GOT3 (cell line): ENCODE results near the gene FGGY.
"Not testable (repeated sequence)": the region's sequence is repeated elsewhere in the genome, so short reads cannot be mapped to it uniquely, and the experiment has no call there.

ENCODE experiments used
- DNase-seq: peaks from one replicate; lab custom pipeline; 2025; ENCODE audit warnings: mixed read lengths; lab: John Stamatoyannopoulos, UW

Gene FGGY

GRCh38 chr1:59643526-59643925 is 346.6 kb downstream of the FGGY start:
- no peak for DNase-seq

- DNase-seq, result no peak
Measured at GRCh38 chr1:59645893-59646292, 349.0 kb downstream of the FGGY start.

DNA sequence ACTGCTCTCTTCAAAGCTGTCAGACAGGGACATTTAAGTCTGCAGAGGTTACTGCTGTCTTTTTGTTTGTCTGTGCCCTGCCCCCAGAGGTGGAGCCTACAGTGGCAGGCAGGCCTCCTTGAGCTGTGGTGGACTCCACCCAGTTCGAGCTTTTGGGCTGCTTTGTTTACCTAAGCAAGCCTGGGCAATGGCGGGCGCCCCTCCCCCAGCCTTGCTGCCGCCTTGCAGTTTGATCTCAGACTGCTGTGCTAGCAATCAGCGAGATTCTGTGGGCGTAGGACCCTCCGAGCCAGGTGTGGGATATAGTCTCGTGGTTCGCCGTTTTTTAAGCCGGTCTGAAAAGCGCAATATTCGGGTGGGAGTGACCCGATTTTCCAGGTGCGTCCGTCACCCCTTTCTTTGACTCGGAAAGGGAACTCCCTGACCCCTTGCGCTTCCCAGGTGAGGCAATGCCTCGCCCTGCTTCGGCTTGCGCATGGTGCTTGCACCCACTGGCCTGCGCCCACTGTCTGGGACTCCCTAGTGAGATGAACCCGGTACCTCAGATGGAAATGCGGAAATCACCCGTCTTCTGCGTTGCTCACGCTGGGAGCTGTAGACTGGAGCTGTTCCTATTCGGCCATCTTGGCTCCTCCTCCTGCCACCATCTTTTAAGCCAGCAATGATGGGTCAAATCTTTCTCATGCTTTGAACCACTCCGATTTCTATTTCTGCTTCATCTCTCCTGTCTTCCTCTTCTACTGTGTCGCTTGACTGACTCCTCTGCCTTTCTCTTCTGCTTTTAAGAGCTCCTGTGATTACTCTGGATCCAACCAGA is 356.5 kb downstream of the FGGY start:
- not testable (repeated sequence) for DNase-seq

GRCh38 chr1:59653968-59654367 is 357.1 kb downstream of the FGGY start:
- DNase-seq, result no peak

DNA sequence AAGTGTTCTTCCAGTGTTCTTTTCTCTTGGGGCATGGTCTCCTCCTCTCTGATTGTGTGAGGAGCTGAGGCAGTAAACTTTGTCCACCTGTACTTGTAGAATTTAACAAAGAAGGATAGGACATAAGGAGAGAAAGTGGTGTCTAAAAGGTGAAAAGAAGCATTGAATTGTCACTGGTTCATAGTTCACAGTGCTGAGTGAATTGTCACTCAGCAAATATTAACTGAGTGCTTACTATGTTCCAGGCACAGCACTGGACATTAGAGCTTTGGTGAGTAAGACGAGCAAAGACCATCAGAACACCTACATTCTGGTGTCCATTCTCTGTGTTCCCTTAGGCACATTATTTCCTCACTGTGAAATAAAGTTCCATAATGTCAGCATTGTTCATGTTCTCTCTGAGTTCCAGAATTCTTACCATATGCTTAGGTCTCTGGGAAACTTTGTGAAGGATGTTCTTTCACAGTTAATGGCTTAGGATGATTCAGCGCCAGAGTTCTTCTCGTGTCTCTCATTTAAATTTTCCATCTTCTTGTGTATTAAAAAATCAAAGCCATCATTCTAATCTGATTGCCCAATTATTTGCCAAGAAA is 361.1 kb downstream of the FGGY start:
- no peak for DNase-seq

DNA sequence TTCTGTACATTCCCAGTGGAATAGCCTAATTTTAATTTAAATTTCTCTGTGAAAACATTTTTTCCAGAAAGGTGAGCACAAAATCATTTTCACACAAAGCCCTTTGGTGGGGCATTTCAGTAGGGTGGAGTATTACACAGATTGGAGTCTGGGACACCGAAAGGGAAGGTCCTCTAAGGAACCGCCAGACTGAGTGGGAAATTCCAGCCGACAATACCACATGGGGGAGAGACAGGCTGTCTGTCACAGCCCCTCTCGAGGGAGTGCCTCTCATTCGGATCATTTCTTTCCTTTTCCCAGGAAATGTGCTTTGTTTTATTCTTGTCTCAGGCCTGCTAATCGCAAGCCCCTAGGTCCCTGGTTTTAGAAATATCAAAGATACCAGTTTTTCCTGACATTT is 367.3 kb downstream of the FGGY start:
- DNase-seq, result no peak

- no peak for DNase-seq
Measured at GRCh38 chr1:59666106-59666505, 369.2 kb downstream of the FGGY start.

DNA sequence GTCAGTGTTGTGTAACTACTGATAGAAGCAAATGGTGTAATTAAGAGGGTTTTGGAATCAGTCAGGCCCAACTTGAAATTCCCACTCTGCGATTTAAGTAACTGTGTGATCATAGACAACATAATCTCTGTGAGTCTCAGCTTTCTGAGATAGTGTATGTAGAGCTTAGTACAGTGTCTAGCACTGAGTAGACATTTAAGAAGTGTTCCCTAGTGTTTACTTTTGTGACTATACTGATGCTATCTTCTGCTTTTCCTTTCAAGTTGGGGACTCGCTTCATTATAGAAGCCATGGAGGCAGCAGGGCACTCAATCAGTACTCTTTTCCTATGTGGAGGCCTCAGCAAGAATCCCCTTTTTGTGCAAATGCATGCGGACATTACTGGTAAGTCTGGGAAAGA is 370.1 kb downstream of the FGGY start:
- no peak for DNase-seq

- DNase-seq, result no peak
Measured at GRCh38 chr1:59669752-59670312, 372.9 kb downstream of the FGGY start.

DNA sequence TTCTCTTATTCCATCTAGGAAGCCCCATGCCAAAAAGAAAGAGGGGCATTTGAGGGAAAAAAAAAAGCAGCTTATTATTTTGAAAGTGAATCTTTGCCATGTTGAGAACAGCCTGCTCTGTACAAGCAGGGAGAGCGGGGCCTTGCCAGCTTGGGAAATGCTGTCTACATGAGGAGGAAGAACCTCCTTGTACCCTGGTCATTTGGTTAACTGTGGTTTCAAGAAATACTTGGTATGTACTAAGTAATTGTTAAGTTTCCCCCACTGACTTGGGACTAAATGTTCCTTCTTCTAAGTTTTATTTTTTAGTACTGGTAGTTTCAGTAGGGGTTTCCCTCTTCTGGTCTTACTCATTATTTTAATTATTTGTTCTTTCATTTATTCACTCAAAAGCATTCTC is 373.8 kb downstream of the FGGY start:
- no peak for DNase-seq

- DNase-seq, result no peak
Measured at GRCh38 chr1:59671066-59671952, 374.4 kb downstream of the FGGY start.

DNA sequence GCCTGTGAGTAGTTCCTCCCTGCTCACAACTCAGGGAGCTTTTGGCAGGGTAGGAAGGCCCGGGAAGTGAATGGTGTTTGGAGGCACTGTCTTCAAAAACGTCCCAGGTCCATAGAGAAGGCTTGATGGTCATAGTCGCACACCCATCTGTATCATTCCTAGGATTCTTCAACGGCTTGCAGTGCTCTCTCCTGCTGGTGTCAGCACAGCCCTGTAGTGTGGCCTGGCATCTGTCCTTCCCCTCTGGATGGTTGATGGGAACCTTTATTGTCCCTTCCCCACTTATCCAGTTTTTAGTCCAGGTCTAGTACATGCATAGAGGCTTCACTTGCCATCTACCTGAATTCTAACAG is 375.0 kb downstream of the FGGY start:
- no peak for DNase-seq

GRCh38 chr1:59672851-59673572 is 376.1 kb downstream of the FGGY start:
- DNase-seq, result no peak

DNA sequence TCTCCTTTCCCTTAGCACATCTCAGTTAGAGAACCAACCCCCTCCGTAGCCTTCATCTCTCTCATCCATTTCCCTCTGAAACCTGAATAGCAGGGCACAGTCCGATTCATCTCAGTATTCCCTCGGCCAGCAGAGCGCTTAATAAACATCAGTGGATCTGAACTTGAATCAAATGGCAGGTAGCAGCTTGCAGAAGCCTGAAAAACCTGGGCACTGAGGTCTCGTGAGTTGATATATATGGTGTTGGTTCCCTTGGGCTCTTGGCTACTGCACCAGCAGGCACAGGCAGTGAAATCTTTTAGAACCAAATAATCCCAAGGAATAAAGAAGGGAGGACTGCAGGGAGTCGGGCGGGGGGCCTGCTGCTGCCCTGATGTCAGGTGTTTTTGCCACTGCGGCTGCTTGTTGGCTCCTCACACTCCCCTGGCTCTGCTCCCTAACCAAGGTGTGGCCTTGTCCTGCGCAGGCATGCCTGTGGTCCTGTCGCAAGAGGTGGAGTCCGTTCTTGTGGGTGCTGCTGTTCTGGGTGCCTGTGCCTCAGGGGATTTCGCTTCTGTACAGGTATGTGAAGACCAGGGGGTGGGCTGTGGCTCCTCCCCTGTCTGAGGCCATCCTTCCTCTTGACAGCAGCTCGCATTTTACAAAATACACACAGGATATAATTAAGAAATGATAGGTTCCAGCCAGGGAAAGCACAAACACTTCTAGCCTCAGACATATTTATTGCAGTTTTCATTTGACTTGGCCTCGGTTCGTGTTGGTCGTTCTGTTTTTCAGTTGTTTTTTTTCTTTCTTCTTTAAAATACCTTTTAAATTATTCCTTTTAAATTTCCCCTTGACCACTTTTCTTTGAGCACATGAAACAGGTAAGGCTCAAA is 376.9 kb downstream of the FGGY start:
- DNase-seq, result no peak

DNA sequence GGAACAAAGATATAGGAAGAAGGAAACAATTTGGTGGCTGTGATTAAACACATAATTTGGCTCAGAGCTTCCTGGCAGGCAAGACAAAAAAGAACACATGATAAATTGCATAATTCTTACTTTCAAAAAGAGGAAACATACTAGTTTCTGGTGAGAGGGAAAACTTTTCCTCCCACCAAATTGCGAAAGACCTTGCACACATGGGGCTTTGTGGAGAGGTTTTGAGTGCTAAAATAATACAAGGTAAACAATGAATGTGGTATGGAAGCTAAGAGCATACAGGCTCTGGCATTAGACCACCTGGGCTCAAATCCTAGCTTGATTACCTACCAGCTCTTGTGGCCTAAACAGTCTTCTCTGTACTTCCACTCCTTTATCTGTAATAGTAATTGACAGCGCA is 377.7 kb downstream of the FGGY start:
- no peak for DNase-seq

- no peak for DNase-seq
Measured at GRCh38 chr1:59675936-59676335, 379.0 kb downstream of the FGGY start.

DNA sequence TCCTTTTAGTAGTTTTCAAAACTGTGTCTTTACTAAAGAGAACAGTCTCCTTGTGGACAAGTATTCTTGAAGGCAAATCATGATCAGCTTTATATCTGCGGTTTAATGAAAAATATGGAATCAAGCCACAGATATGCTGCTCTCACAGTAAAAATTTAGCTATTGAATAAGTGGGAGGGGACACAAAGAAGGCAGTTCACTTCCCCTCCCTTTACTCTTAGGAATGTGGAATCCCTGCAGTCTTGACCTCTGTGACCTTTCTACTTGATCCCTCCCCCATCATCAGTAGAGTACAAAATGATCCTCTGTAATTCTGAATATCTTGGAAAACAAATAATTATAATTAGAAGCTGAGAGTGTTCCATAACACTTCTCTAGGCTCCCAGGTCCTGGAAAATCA is 381.1 kb downstream of the FGGY start:
- no peak for DNase-seq

DNA sequence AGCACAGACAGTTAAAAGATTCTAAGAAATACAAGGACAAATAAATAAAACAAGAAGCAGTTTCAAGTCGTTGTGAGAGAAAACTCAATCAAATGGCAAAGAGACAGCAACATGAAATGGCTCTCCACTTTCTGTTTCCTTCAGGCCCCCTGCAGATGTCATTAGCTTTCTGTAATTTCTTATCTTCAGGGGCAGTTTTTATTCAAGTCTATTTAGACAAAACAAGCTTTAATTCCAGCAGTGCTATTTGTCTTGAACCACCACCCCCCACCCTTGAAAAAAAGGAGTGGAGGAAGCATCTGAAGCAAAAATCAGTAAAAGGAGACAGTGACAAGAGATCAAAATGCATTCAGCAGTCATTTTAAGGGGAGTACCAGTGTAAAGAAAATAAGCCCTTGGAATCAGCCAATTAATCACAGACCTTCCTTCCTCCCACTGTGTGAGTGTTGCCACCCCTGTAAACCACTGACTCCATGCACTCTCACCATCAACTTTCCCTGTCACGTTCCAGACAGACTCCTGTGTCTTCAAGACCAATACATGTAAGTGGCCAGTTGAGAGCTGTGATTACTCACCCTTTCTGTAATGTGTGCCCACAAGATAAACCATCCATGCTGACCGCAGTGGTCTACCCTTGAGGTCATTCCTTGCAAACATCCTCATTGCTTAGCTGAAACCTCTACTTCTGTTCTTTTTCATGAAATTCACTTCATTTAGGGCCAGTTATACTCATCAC is 381.8 kb downstream of the FGGY start:
- DNase-seq, result no peak

DNA sequence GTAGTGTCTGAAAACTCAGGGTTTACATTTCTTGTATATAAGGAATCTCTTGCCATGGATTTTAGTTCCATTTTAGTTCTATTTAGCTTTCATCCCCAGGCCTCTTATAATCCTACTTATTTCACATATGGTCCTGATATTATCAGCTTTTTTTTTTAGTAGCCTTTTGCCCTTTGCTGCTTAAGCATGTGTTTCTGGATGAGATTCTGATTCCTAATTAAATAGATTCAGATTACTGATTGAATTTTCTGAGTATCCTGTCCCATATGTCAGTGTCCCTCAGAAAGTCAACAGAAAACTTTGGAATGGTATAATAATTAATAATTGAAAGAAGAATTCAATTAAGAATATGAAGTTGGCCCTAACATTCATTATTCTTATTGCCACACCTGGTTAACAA is 383.1 kb downstream of the FGGY start:
- no peak for DNase-seq

DNA sequence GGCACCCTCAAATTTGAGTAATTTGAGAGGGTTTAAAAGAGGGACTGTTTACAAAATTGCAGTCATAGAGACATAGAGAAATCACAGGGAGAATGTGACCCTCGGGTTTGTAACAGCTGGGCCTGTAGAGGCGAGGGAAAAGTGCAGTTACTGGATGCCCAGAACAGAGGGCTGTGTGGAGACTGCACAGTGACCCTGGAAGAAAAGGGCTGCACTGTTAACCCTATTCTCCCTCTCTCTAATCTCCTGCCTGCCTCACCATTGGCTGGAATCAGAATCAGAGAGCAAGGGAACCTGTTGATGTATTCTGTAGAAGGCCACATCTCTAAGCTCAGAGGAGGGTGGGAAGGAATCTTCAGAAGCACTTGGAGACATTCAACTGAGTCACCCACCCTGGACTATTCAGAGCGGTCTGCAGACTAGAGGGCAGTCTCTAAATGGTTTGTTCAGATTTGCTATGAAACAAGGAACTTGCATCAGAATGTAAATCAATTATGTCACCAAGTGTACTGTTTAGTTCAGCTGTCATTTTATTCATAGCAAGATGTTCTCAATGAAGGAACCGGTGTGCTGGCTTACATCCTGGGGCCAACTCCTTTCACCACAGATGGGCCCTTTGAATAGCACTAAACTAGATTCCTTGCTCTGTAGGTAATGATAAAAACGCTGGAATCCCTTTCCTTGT is 385.6 kb downstream of the FGGY start:
- DNase-seq, result no peak
